ENCODE results near the gene PRKG1. TPM values are rescaled to one million over a fixed set of nuclear protein-coding genes. Genes with fewer than 3 reads are reported as not detected.
"Not testable (repeated sequence)": the region's sequence is repeated elsewhere in the genome, so short reads cannot be mapped to it uniquely, and the experiment has no call there.

The PRKG1 gene
- total RNA-seq, 1 donor from 2014 or later = 22.8 TPM

- no peaks in the 10 kb centered on the region for H3K27me3 Mint-ChIP-seq (ENCODE audit: low read depth)
- peak overlapping the region; percentile 50 for H3K27ac Mint-ChIP-seq (ENCODE audit: unreplicated experiment)
- no peak for DNase-seq (ENCODE audit: low spot score)
- H3K36me3 Mint-ChIP-seq (ENCODE audit: low read depth) = no peaks in the 10 kb centered on the region
- no peak overlapping the region for H3K4me3 Mint-ChIP-seq (ENCODE audit: unreplicated experiment)
- H3K4me1 Mint-ChIP-seq (ENCODE audit: low read depth) = peaks cover 30% of the 10 kb centered on the region
- peak; percentile 78 for TF ChIP-seq CTCF (IDR thresholded peaks at IDR 0.05)
- no peaks in the 10 kb centered on the region for H3K9me3 Mint-ChIP-seq (ENCODE audit: low read depth)
Observed at GRCh38 chr10:51389415-51390321, 315.4 kb downstream of the PRKG1 start.

- not testable (repeated sequence) for H3K27ac Mint-ChIP-seq (ENCODE audit: unreplicated experiment); H3K36me3 Mint-ChIP-seq (ENCODE audit: low read depth); H3K4me3 Mint-ChIP-seq (ENCODE audit: unreplicated experiment); H3K27me3 Mint-ChIP-seq (ENCODE audit: low read depth); H3K9me3 Mint-ChIP-seq (ENCODE audit: low read depth); DNase-seq (ENCODE audit: low spot score)
- peaks cover 33% of the 10 kb centered on the region for H3K4me1 Mint-ChIP-seq (ENCODE audit: low read depth)
Observed at GRCh38 chr10:51393006-51393405, 318.7 kb downstream of the PRKG1 start.

DNA sequence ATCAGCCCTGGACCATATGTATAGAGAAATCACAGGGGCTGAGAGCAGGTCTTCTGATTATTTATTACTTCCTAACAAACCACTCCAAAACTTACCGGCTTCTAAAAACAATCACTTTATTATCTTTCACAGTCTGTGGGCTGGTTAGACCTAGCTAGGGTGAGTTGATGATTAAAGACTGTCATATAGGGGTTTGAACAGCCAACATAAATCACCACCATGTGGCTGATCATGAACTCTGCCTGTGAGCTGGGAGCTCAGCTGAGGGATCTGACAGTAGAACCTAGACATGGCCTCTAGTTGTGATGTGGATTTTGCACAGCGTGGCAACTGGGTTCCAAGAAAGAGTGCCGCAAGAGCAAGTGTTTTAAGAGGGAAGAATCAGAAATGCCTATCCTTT lies 319.8 kb downstream of the PRKG1 start:
- DNase-seq (ENCODE audit: low spot score) = no peak
- Mint-ChIP-seq H3K27ac (ENCODE audit: unreplicated experiment) (no peak overlapping the region), H3K9me3 (ENCODE audit: low read depth) (no peaks in the 10 kb centered on the region), H3K36me3 (ENCODE audit: low read depth) (no peaks in the 10 kb centered on the region), H3K4me3 (ENCODE audit: unreplicated experiment) (no peak overlapping the region), H3K27me3 (ENCODE audit: low read depth) (no peaks in the 10 kb centered on the region), H3K4me1 (ENCODE audit: low read depth) (peaks cover 30% of the 10 kb centered on the region)
- no peak for TF ChIP-seq CTCF (IDR thresholded peaks at IDR 0.05)

DNA sequence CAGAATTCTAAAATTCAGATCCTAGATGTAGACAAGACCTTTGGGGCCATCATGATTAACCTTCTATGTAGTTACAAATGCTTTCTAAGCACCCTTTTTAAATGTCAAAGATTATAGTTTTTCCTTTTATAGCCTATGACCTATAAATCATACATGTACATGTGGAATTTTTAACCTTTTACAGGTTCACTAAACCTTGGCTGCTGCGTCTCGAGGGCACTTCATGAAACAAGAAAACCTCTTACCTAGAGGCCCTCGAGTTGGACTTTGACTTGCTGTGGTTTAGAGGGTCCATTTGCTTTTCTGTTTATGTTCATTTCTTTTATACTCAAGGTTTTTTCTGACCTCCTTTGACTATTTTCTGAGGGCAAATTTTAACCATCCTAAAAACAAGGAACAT lies 323.0 kb downstream of the PRKG1 start:
- DNase-seq (ENCODE audit: low spot score) = no peak
- no peaks in the 10 kb centered on the region for H3K36me3 Mint-ChIP-seq (ENCODE audit: low read depth)
- no peak for TF ChIP-seq CTCF (IDR thresholded peaks at IDR 0.05)

GRCh38 chr10:51397695-51398094 lies 323.4 kb downstream of the PRKG1 start:
- Mint-ChIP-seq H3K4me1 (ENCODE audit: low read depth) (peaks cover 15% of the 10 kb centered on the region), H3K9me3 (ENCODE audit: low read depth) (no peaks in the 10 kb centered on the region), H3K27ac (ENCODE audit: unreplicated experiment) (peak overlapping the region; percentile 45), H3K36me3 (ENCODE audit: low read depth) (no peaks in the 10 kb centered on the region), H3K4me3 (ENCODE audit: unreplicated experiment) (no peak overlapping the region), H3K27me3 (ENCODE audit: low read depth) (no peaks in the 10 kb centered on the region)
- no peak for DNase-seq (ENCODE audit: low spot score)
- peak; percentile 27 for TF ChIP-seq CTCF (IDR thresholded peaks at IDR 0.05)

More for the DNA sequence above, 323.0 kb downstream of the PRKG1 start:
- Mint-ChIP-seq H3K4me1 (ENCODE audit: low read depth) (peaks cover 15% of the 10 kb centered on the region), H3K27me3 (ENCODE audit: low read depth) (no peaks in the 10 kb centered on the region), H3K4me3 (ENCODE audit: unreplicated experiment) (no peak overlapping the region), H3K27ac (ENCODE audit: unreplicated experiment) (peak overlapping the region; percentile 45), H3K9me3 (ENCODE audit: low read depth) (no peaks in the 10 kb centered on the region)

DNA sequence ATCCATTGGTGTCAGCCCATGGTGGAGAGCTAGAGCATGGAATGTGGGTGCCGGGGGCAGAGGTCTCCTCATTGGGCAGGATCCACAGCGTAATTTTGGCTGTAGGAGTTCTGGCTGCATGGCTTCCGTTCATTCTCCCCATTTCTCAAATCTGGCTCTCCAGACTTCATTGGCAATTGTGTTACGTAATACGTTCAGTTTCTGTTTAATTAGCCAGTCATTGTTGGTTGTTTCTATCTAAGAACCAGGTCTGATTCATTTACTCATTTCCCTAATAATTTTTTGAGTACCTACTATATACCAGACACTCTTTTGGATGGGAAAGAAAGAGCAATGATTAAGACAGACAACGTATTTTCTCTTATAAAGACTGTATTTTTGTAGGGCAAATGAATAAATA lies 325.6 kb downstream of the PRKG1 start:
- H3K9me3 Mint-ChIP-seq (ENCODE audit: low read depth) = no peaks in the 10 kb centered on the region
- H3K4me1 Mint-ChIP-seq (ENCODE audit: low read depth) = peaks cover 26% of the 10 kb centered on the region
- H3K4me3 Mint-ChIP-seq (ENCODE audit: unreplicated experiment) = no peak overlapping the region
- DNase-seq (ENCODE audit: low spot score) = no peak
- H3K27me3 Mint-ChIP-seq (ENCODE audit: low read depth) = no peaks in the 10 kb centered on the region
- H3K27ac Mint-ChIP-seq (ENCODE audit: unreplicated experiment) = no peak overlapping the region
- no peak for TF ChIP-seq CTCF (IDR thresholded peaks at IDR 0.05)
- no peaks in the 10 kb centered on the region for H3K36me3 Mint-ChIP-seq (ENCODE audit: low read depth)

All from chondrocyte (in vitro differentiated cells).